ENCODE measurements around the gene MNAT1.
"Not testable (repeated sequence)": the region's sequence is repeated elsewhere in the genome, so short reads cannot be mapped to it uniquely, and the experiment has no call there.

DNA sequence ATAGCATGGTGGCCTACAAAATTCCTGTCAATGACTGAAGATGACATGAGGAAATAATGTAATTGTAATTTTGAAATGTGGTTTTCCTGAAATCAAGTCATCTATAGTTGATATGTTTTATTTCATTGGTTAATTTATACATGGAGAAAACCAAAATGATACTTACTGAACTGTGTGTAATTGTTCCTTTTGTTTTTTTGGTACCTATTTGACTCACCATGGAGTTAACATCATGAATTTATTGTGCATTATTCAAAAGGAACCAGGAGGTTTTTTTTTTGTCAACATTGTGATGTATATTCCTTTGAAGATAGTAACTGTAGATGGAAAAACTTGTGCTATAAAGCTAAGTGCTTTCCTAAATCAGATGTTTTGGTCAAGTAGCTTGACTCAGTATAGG is 46.0 kb downstream of the MNAT1 start:
- not testable (repeated sequence) for TF ChIP-seq CTCF (conservative IDR thresholded peaks at IDR 0.05; ENCODE audit: low read depth in 2 of 2); REST (IDR thresholded peaks at IDR 0.05; ENCODE audit: unreplicated experiment)
